AG04449 (cell line): ENCODE results near the gene YIPF2.

Experiments used
- CTCF ChIA-PET: fragments of 350-600 bp; formaldehyde crosslinking; extraction: SDS; loops from one replicate; lab custom pipeline; 2021; ENCODE audit warnings: antibody characterized with exemption; lab: Yijun Ruan, JAX
- POLR2A ChIA-PET: fragments of 400-600, 350-600 bp; formaldehyde crosslinking; extraction: SDS; loops from one replicate; lab custom pipeline; 2020; ENCODE audit warnings: antibody characterized with exemption, inconsistent platforms; lab: Yijun Ruan, JAX
- DNase-seq: peaks from one replicate; pipeline ENCODE4 v3.0.0-alpha.2; 2010; ENCODE audit warnings: low read depth, low spot score
- H3K4me3 ChIP-seq: 2 replicates; pipeline ENCODE4 v1.5.1; 2011; ENCODE audit warnings: low read depth, mild to moderate bottlenecking, control low read depth, low read length
- TF ChIP-seq, protein P1 (sequence below): IDR thresholded peaks from one replicate; pipeline ENCODE4 v1.5.1; 2011; ENCODE audit warnings: mild to moderate bottlenecking, moderate library complexity, low read length, control low read depth, inconsistent platforms; ENCODE audit not compliant: insufficient read depth; ENCODE audit errors: missing control alignments

YIPF2 gene

DNA sequence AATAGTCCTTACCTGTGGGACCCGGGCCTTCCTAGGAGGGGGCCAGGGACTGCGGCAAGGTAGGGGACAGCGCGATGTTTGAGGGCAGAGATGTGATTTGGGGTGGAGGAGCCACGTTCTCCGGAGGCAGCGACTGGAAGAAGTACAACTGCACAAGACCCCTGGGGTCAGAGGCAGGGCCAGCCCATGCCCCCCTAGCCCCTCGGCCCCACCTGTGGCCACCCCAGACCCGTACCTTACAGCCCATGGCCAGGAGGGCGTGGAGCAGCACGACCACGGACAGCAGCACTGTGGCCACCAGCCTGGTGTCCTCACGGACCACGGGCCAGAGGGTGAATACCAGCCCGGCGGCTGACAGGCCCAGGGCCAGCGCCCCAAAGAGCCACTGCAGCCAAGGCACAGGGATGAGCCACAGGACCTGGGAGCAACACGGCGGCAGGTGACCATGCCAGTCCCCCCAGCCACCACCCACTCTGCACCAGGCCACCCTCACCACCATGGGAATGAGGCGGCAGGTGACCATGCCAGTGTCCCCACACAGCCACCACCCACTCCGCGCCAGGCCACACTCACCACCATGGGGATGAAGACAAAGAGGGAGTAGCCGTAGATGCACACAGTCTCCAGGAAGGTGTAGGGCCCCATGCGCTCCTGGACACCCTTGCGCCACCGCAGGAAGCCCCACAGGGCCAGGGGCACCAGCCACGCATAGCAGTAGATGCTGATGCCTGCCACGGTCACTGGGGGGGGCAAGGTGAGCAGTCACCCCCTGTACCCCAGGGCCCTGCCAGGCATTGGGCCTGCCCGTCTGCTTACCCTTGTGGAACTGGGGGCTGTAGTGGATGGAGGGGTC is 5.0 kb downstream of the YIPF2 start:
- CTCF ChIA-PET, result no interaction called here
- H3K4me3 ChIP-seq, result no peak overlapping the region
- POLR2A ChIA-PET, result no interaction called here

DNA sequence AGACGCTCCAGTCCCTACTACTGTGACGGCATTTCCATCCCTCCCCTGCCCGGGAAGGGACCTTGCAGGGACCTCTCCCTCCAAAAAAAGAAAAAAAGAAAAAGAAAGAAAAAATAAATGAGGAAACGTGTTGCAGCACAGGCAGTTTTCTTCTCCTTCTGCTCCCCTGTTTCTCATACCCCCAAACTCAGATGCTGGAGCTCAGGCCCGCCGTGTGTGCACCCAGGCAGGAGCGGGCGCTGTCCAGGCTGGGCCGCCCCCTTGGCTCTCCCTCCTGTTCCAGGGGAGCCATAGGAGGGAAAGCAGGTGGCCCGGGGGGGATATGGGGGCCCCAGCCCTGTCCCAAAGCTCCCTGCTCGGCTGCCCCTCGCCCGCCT is 5.8 kb downstream of the YIPF2 start:
- ChIA-PET POLR2A (no interaction called here), CTCF (no interaction called here)
- TF ChIP-seq, protein P1, sequence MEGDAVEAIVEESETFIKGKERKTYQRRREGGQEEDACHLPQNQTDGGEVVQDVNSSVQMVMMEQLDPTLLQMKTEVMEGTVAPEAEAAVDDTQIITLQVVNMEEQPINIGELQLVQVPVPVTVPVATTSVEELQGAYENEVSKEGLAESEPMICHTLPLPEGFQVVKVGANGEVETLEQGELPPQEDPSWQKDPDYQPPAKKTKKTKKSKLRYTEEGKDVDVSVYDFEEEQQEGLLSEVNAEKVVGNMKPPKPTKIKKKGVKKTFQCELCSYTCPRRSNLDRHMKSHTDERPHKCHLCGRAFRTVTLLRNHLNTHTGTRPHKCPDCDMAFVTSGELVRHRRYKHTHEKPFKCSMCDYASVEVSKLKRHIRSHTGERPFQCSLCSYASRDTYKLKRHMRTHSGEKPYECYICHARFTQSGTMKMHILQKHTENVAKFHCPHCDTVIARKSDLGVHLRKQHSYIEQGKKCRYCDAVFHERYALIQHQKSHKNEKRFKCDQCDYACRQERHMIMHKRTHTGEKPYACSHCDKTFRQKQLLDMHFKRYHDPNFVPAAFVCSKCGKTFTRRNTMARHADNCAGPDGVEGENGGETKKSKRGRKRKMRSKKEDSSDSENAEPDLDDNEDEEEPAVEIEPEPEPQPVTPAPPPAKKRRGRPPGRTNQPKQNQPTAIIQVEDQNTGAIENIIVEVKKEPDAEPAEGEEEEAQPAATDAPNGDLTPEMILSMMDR, result no peak
- no peak for DNase-seq
- no peak overlapping the region for H3K4me3 ChIP-seq

More for the DNA sequence above, 5.0 kb downstream of the YIPF2 start:
- no peak for DNase-seq
- TF ChIP-seq, protein P1, result no peak

DNA sequence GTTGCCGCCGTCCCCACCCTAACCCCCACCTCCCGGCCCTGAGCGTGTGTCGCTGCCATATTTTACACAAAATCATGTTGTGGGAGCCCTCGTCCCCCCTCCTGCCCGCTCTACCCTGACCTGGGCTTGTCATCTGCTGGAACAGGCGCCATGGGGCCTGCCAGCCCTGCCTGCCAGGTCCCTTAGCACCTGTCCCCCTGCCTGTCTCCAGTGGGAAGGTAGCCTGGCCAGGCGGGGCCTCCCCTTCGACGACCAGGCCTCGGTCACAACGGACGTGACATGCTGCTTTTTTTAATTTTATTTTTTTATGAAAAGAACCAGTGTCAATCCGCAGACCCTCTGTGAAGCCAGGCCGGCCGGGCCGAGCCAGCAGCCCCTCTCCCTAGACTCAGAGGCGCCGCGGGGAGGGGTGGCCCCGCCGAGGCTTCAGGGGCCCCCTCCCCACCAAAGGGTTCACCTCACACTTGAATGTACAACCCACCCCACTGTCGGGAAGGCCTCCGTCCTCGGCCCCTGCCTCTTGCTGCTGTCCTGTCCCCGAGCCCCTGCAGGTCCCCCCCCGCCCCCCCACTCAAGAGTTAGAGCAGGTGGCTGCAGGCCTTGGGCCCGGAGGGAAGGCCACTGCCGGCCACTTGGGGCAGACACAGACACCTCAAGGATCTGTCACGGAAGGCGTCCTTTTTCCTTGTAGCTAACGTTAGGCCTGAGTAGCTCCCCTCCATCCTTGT is 6.4 kb downstream of the YIPF2 start:
- no peak for DNase-seq
- H3K4me3 ChIP-seq, result no peak overlapping the region
- TF ChIP-seq, protein P1, result no peak
- CTCF ChIA-PET, result no interaction called here
- POLR2A ChIA-PET, result interaction anchor here (0.9 to 1.0 kb wide), 2 partner anchors 22 to 51 kb away, joined by 3 read pairs; partner anchors contain the start of gene CARM1

DNA sequence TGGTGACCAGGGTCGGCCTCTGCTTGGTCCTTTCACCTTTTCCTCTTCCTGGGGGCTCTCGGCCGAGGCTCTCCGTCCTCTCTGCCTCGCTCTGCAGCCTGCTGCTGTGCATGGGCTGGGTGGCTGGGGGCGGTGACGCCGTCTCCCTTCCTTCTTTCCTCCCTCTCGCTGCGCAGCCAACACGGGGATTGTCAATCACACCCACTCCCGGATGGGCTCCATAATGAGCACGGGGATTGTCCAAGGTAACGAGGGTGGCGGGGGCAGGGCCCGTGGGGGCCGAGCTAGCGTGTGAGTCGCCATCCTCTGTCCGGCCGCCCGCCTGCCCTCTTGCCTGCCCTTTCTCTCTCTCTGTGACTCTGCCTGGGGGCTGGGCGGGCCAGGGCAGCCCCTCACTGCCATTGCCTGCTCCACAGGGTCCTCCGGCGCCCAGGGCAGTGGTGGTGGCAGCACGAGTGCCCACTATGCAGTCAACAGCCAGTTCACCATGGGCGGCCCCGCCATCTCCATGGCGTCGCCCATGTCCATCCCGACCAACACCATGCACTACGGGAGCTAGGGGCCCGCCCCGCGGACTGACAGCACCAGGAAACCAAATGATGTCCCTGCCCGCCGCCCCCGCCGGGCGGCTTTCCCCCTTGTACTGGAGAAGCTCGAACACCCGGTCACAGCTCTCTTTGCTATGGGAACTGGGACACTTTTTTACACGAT is 7.1 kb downstream of the YIPF2 start:
- POLR2A ChIA-PET, result interaction anchor here (0.9 to 1.0 kb wide), 2 partner anchors 22 to 50 kb away, joined by 3 read pairs; partner anchors contain the start of gene CARM1
- CTCF ChIA-PET, result no interaction called here
- TF ChIP-seq, protein P1, result no peak
- H3K4me3 ChIP-seq, result no peak overlapping the region
- DNase-seq, result no peak

DNA sequence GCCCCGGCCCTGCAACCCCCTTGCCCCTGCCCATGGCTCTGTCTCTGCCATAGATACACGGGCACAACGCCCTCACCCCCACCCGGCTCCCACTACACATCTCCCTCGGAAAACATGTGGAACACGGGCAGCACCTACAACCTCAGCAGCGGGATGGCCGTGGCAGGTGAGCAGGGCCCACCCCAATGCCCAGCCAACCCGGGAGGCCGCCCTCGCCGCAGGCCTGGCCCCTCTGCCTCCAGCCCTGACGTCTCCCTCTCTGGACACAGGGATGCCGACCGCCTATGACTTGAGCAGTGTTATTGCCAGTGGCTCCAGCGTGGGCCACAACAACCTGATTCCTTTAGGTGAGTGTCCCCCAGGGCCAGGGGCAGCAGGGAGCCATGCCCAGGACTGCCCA is 7.7 kb downstream of the YIPF2 start:
- POLR2A ChIA-PET, result no interaction called here
- CTCF ChIA-PET, result no interaction called here
- DNase-seq, result no peak
- TF ChIP-seq, protein P1, result no peak
- H3K4me3 ChIP-seq, result no peak overlapping the region
